ENCODE measurements around the gene CHST2.
A peak's percentile ranks its signal among the peaks of the same experiment; 100 is the strongest.

CHST2 gene

DNA sequence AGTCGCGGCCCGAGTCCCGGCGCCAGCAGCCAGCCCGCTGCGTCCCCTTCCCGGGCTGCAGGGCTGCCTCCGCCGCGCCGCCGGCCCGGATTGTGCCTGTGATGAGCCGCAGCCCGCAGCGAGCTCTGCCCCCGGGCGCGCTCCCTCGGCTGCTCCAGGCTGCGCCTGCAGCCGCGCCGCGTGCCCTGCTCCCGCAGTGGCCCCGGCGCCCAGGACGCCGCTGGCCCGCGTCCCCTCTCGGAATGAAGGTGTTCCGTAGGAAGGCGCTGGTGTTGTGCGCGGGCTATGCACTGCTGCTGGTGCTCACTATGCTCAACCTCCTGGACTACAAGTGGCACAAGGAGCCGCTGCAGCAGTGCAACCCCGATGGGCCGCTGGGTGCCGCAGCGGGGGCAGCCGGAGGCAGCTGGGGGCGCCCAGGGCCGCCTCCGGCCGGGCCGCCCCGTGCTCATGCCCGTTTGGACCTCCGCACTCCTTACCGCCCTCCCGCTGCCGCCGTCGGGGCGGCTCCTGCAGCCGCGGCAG lies 1.2 kb downstream of the CHST2 start:
- H3K4me1 Mint-ChIP-seq = peaks cover 54% of the 10 kb centered on the region

DNA sequence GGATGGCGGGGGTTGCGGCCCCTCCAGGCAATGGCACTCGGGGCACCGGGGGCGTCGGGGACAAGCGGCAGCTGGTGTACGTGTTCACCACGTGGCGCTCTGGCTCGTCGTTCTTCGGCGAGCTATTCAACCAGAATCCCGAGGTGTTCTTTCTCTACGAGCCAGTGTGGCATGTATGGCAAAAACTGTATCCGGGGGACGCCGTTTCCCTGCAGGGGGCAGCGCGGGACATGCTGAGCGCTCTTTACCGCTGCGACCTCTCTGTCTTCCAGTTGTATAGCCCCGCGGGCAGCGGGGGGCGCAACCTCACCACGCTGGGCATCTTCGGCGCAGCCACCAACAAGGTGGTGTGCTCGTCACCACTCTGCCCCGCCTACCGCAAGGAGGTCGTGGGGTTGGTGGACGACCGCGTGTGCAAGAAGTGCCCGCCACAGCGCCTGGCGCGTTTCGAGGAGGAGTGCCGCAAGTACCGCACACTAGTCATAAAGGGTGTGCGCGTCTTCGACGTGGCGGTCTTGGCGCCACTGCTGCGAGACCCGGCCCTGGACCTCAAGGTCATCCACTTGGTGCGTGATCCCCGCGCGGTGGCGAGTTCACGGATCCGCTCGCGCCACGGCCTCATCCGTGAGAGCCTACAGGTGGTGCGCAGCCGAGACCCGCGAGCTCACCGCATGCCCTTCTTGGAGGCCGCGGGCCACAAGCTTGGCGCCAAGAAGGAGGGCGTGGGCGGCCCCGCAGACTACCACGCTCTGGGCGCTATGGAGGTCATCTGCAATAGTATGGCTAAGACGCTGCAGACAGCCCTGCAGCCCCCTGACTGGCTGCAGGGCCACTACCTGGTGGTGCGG lies 1.9 kb downstream of the CHST2 start:
- Mint-ChIP-seq H3K27me3 (no peaks in the 10 kb centered on the region), H3K4me3 (peak overlapping the region; percentile 61 to 70), H3K9me3 (no peaks in the 10 kb centered on the region), H3K4me1 (peaks cover 60% of the 10 kb centered on the region), H3K27ac (peak overlapping the region in 1 of 2 donors; percentile 95)
- ATAC-seq (peak; percentile 70), DNase-seq (peak; percentile 84)

More for the DNA sequence above, 1.2 kb downstream of the CHST2 start:
- peak; percentile 64 to 75 for DNase-seq
- peak overlapping the region; percentile 61 to 70 for H3K4me3 Mint-ChIP-seq
- H3K27me3 Mint-ChIP-seq = no peaks in the 10 kb centered on the region
- ATAC-seq = peak; percentile 66
- no peak overlapping the region for H3K27ac Mint-ChIP-seq
- H3K9me3 Mint-ChIP-seq = no peaks in the 10 kb centered on the region

DNA sequence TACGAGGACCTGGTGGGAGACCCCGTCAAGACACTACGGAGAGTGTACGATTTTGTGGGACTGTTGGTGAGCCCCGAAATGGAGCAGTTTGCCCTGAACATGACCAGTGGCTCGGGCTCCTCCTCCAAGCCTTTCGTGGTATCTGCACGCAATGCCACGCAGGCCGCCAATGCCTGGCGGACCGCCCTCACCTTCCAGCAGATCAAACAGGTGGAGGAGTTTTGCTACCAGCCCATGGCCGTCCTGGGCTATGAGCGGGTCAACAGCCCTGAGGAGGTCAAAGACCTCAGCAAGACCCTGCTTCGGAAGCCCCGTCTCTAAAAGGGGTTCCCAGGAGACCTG lies 2.5 kb downstream of the CHST2 start:
- ATAC-seq (no peak), DNase-seq (no peak)
- Mint-ChIP-seq H3K27me3 (no peaks in the 10 kb centered on the region), H3K27ac (peak overlapping the region in 1 of 2 donors; percentile 95), H3K9me3 (no peaks in the 10 kb centered on the region), H3K4me1 (peaks cover 62% of the 10 kb centered on the region), H3K4me3 (peak overlapping the region; percentile 70 to 78)

DNA sequence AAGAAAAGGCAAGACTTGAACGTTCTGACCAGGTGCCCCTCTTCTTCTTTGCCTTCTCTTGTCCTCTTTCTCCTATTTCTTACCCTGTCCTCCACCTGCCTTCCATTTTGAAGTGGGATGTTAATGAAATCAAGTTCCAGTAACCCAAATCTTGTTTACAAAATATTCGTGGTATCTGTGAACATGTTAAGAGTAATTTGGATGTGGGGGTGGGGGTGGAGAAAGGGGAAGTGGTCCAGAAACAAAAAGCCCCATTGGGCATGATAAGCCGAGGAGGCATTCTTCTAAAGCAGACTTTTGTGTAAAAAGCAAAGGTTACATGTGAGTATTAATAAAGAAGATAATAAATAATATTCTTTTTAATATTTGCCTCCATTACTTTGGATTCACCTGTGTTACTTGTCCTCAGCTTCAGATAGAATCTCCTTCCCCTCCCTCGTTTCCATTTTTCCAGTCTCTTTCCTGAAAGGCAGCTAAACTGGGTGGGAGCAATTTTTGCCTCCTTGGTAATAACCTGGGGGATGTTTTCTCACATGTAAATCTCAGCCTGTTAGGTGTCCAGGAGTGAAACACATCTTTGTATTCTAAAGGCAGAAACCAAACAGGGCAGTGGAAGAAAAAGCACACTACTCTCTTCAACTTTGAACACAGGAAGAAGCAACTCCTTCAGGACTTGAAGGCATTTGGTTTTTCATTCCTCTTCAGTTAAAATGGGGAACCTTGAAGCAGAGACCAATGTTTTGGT lies 3.2 kb downstream of the CHST2 start:
- H3K27ac Mint-ChIP-seq = peak overlapping the region; percentile 46 to 87
- no peak for ATAC-seq
- no peaks in the 10 kb centered on the region for H3K9me3 Mint-ChIP-seq
- peak overlapping the region; percentile 70 to 78 for H3K4me3 Mint-ChIP-seq
- no peaks in the 10 kb centered on the region for H3K27me3 Mint-ChIP-seq
- peak in 1 of 2 donors; percentile 9 for DNase-seq
- peaks cover 62% of the 10 kb centered on the region for H3K4me1 Mint-ChIP-seq

DNA sequence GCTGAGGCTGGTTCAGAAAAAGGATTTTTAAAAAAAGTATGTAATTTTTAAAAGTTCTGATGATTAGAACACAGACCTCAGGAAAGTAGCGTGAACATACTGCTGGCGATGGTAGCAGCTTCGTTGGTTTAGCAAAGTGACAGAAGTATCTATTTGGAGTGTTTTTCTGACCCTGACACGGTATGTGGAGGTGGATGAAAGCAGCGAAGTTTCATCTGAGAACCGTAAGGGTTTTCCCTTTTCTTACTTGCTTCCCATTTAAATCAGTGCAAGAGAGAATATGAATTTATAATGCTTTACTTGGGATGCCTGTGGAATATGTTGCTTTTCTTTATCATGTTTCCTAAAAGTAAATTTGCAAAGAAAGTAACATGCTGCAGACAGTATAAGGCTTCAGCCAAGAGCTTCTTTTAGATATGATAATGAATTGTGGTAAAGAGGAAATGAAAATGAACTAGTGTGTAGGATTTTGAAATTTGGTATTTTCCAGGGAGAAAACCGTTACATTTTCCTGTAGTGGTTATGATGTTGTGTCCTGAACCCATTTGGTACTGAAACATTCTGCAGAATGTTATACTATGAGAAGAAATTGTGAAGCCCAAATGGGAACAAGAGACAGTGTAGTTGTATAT lies 3.9 kb downstream of the CHST2 start:
- no peak for DNase-seq
- Mint-ChIP-seq H3K27me3 (no peaks in the 10 kb centered on the region), H3K27ac (peak overlapping the region; percentile 46 to 87), H3K4me1 (peaks cover 62% of the 10 kb centered on the region), H3K4me3 (peak overlapping the region; percentile 70 to 78), H3K9me3 (no peaks in the 10 kb centered on the region)
- ATAC-seq = no peak

DNA sequence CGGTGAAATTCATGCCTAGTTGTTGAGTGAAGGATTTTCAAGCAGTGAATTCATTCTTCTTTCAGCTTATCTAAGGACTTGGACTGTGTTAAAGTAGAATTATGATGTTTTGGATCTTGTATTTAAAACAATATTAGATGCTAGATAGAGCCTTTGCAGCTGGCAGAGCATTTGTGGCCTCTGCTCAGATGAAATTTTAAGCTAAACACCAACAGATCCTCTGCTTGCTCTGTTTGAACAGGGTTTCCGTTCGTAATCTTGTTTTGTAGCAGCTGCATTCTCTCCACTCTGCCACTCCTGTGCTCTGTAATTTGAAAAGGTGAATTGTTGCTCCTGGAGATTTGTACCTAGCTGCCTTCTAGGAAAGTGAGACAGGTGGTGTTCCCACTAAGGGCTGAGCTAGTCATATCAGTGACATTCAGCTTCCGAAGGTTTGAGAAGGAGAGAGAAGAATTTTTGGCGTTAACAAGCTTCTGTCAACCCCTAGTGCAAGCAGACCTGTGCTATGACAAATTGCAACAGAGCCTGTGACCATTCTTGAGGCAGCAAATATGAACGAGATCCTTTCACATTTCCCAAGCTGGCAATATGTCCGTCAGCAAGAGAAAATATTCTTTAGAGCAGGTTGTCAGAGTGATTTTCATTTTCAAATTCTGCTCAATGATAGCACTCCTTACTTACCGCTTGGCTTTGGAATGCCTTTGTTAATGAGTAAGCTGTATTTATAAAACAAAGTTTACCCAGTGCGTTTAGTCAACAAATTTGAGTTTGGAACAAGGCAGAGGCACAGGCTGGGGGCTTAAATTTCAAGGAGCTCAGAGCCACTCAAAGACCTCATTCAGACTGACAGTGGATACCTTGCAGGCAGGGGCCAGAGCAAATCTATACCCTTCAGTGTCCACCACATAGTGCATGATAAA lies 5.3 kb downstream of the CHST2 start:
- Mint-ChIP-seq H3K27me3 (no peaks in the 10 kb centered on the region), H3K27ac (peak overlapping the region in 1 of 2 donors; percentile 7), H3K4me3 (peak overlapping the region; percentile 23 to 70), H3K4me1 (peaks cover 66% of the 10 kb centered on the region), H3K9me3 (no peaks in the 10 kb centered on the region)
- no peak for ATAC-seq
- no peak for DNase-seq

DNA sequence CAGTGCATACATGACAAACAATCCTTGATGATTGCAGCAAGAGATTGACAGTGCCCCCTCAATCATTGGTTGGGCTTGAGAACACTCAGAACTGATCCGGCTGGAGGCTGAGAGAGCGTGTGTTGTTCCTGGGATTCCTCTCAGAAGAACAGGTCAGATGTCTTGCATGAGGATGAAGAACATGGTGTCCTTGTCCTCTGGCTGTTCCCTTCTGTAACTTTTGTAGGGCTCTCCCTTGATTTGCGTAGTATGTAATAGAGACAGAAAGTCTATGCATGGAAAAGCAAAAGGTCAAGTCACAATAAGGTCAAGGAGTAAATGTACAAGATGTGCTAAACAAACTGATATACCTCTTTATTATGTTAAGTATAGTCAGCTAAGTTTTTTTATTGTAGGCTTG lies 8.2 kb downstream of the CHST2 start:
- ATAC-seq = no peak
- no peak overlapping the region for H3K4me3 Mint-ChIP-seq
- H3K9me3 Mint-ChIP-seq = peaks cover 0 to 5% of the 10 kb centered on the region in 2 donors
- DNase-seq = no peak
- no peaks in the 10 kb centered on the region for H3K27me3 Mint-ChIP-seq
- peaks cover 63% of the 10 kb centered on the region for H3K4me1 Mint-ChIP-seq
- no peak overlapping the region for H3K27ac Mint-ChIP-seq

DNA sequence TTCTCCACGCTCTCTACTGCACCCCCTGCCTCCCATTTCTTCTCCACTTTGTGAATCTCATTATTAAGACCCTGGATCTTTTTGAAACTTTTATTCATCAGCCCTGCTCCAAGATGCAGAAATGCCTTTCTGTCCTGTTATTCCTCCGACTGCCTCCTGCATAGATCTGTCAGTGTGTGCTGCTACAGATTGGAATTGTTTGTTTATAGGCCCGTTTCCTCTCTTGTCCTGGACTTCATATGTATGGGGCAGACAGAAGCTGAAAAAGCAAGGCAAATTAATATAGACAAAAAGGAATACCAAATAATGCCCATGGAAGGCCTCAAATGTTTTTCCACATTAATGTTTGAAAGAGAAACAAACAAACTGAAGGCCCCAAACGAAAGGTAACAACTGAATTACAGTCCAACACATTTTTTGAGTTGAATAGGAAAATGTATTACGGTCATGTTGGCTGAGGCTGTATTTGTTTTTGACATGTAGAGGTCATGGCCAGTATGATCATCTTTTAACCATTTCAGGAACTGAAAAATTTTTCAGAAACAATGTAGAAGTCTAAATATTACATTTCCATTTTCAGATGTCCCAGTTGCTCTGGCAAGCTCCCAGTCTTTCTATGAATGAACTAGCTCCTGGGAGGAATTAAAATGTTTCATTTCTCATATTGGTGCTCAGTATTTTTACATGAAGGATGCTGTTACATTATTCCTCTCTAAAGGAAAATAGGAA lies 8.8 kb downstream of the CHST2 start:
- no peak for ATAC-seq

DNA sequence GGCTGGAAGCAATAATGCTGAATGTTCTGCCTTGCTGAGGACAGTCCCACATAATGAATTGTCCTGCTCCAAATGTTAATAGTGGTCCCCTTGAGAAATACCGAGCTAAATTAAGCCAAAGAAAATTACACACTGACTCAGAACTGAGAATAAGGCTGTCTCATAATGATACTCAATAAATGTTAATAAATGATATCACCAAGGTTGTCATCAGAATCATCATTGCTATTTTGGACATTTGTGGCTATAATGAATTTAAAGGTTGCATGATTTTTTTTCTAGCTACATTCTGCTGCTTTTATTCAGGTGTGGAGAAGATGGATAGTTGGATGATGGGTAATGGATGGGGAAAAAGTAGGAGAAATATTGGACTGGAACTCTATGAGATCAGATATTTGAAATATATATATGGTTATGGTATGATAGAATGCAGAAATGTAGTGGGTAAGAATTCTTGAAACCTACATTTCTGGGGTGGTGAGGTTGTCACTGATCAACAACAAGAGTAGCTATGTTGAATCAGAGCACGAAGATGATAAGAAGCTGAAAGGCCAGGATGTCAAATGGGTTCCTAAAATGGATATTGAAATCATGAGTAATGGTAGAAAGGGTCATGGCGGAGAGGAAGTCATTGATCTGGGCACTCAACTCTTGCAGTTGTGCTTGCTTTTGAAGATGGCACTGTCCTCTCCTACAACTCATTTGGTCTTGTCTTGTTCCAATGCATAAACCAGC lies 12.8 kb downstream of the CHST2 start:
- H3K27ac Mint-ChIP-seq = no peak overlapping the region
- DNase-seq (no peak), ATAC-seq (no peak)
- no peak overlapping the region for H3K4me3 Mint-ChIP-seq
- H3K27me3 Mint-ChIP-seq = no peaks in the 10 kb centered on the region
- peaks cover 36% of the 10 kb centered on the region for H3K4me1 Mint-ChIP-seq
- H3K9me3 Mint-ChIP-seq = peaks cover 0 to 15% of the 10 kb centered on the region in 2 donors

More for the DNA sequence above, 8.8 kb downstream of the CHST2 start:
- no peak overlapping the region for H3K27ac Mint-ChIP-seq
- DNase-seq = no peak
- peaks cover 63% of the 10 kb centered on the region for H3K4me1 Mint-ChIP-seq
- H3K4me3 Mint-ChIP-seq = no peak overlapping the region
- H3K9me3 Mint-ChIP-seq = peaks cover 0 to 11% of the 10 kb centered on the region in 2 donors
- H3K27me3 Mint-ChIP-seq = no peaks in the 10 kb centered on the region

DNA sequence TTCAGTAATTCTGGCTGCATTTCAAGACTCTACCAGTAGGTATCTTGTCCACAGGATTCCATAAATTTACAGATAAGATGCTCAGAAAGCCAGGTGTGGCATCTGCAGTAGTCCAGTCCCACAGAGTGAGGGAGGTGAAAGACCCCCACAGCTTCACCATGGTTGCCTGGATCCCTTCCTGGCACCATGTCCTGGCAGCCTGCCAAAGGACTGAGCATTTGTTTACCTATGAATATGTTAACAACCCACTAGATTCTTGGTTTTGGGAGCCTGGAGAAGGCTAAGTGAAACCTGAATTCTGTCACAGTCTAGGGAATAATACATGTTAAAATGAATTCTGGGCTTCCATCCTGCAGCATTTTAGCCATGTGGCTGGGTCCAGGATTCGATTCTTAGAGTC lies 14.9 kb downstream of the CHST2 start:
- no peaks in the 10 kb centered on the region for H3K27me3 Mint-ChIP-seq
- DNase-seq = no peak
- peaks cover 30% of the 10 kb centered on the region for H3K4me1 Mint-ChIP-seq
- H3K9me3 Mint-ChIP-seq = peaks cover 0 to 15% of the 10 kb centered on the region in 2 donors
- no peak overlapping the region for H3K4me3 Mint-ChIP-seq
- no peak overlapping the region for H3K27ac Mint-ChIP-seq
- no peak for ATAC-seq

DNA sequence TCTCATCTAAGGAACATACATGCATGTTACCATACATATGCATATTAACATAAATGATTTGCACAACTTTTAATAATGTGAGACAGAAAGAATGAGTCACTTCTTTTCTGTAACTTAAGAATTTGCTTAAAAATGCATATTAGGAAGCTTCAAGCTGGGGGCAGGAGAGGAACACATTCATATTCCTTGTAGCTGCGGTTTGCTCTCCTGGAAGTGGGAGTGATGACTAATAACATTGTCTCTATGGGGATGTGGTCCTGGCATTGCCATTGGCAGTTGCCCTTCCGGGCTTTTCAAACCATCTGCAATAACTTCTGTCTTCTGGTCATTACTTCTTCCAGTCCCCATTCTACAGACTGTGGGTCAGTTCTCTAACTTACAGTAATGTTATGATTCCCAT lies 15.6 kb downstream of the CHST2 start:
- no peak overlapping the region for H3K4me3 Mint-ChIP-seq

DNA sequence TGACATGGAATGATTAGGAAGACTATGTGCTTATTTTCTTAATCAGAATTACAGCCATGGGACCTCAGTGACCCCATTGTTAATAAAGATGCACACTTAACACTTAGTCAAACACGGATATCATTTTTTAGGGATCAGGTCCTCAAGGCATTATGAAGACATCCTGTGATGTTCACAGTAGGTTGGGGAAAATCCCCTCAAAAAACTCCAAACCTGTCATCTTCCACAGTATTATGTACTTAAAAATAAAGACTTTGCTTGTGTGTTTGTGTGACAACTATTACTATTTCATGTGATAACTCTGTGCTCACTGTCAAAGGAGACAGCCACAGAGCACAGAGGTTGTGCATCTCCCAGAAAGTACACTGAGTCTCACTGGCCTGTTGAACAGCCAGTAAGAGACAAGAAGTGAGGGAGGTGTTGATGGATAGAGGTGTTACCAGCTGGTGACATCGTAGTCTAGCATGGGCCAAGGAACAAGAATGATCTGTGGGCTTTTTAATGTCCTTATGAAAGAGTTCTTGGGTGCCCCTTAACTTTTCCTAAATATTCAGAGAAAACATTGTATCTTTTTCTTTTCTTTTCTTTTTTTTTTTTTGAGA lies 18.0 kb downstream of the CHST2 start:
- H3K4me3 Mint-ChIP-seq = no peak overlapping the region
- H3K27me3 Mint-ChIP-seq = no peaks in the 10 kb centered on the region
- H3K4me1 Mint-ChIP-seq = peaks cover 16% of the 10 kb centered on the region
- H3K9me3 Mint-ChIP-seq = peaks cover 0 to 13% of the 10 kb centered on the region in 2 donors
- H3K27ac Mint-ChIP-seq = no peak overlapping the region
- no peak for ATAC-seq
- no peak for DNase-seq

More for the DNA sequence above, 15.6 kb downstream of the CHST2 start:
- Mint-ChIP-seq H3K9me3 (peaks cover 0 to 15% of the 10 kb centered on the region in 2 donors), H3K27me3 (no peaks in the 10 kb centered on the region), H3K4me1 (peaks cover 24% of the 10 kb centered on the region), H3K27ac (no peak overlapping the region)
- ATAC-seq (no peak), DNase-seq (no peak)

DNA sequence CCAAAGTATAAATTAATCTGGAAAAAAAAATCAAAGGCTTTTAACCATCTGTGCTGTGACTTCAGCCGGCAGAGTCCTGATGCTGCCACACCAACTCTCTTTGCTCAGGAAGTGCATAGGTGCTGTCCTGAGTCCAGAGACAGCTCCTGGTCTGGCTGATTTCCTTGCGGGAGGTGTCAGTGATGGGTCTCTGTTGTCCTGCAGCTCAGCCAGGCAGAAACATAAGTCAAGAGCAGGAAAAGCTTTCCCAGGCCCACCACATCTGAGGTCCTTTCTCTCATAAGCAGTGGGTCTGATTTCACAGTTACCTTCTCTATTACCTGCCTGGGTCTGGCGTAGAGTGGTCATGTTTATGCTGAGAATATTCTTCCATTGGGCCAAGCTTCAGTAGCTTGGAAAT lies 19.4 kb downstream of the CHST2 start:
- peaks cover 8% of the 10 kb centered on the region for H3K4me1 Mint-ChIP-seq

More for the DNA sequence above, 19.4 kb downstream of the CHST2 start:
- no peak overlapping the region for H3K4me3 Mint-ChIP-seq
- H3K27ac Mint-ChIP-seq = no peak overlapping the region
- H3K27me3 Mint-ChIP-seq = no peaks in the 10 kb centered on the region
- DNase-seq (no peak), ATAC-seq (no peak)
- H3K9me3 Mint-ChIP-seq = no peaks in the 10 kb centered on the region
